CD14-positive monocyte (primary cell): ENCODE results near the gene PDZD8. TPM values are rescaled to one million over a fixed set of nuclear protein-coding genes. Genes with fewer than 3 reads are reported as not detected.

Experiments
- DNase-seq, 3 donors: peaks; one replicate each; pipeline ENCODE4 v3.0.0-alpha.2; 2011 to 2022
- H2AFZ ChIP-seq: 2 replicates; pipeline ENCODE4 v1.6.0; 2012; ENCODE audit warnings: mild to moderate bottlenecking, low read depth, low read length, inconsistent platforms; ENCODE audit not compliant: insufficient read depth, poor library complexity, severe bottlenecking
- H3K27ac ChIP-seq, 2 donors: 1 replicate in 1 of 2; 2 replicates in 1 of 2; pipeline ENCODE4 v1.5.1; 2012 to 2013; ENCODE audit warnings: low read length in 2 of 2, control low read depth in 1 of 2, inconsistent platforms in 1 of 2, low read depth in 1 of 2, mild to moderate bottlenecking in 1 of 2
- H3K27me3 ChIP-seq, 2 donors: one replicate each; pipeline versions ENCODE4 v1.6.0 to v1.6.1; 2011 to 2013; ENCODE audit warnings: low read length in 2 of 2; ENCODE audit not compliant: control insufficient read depth in 2 of 2, insufficient read depth in 2 of 2
- H3K36me3 ChIP-seq, 2 donors: replicated peaks in 1 of 2; 1 replicate in 1 of 2; 2 replicates in 1 of 2; pipeline versions ENCODE4 v1.5.1 to v1.6.1; 2012 to 2013; ENCODE audit warnings: low read length in 2 of 2, control low read depth in 1 of 2, inconsistent platforms in 1 of 2, mild to moderate bottlenecking in 1 of 2; ENCODE audit not compliant: insufficient read depth in 2 of 2, control insufficient read depth in 1 of 2
- H3K4me1 ChIP-seq, 2 donors: 1 replicate in 1 of 2; 2 replicates in 1 of 2; pipeline versions ENCODE4 v1.5.1 to v1.6.1; 2012 to 2013; ENCODE audit warnings: low read length in 2 of 2, control low read depth in 1 of 2, inconsistent platforms in 1 of 2, mild to moderate bottlenecking in 1 of 2, moderate library complexity in 1 of 2; ENCODE audit not compliant: insufficient read depth in 2 of 2, control insufficient read depth in 1 of 2
- H3K4me2 ChIP-seq: replicated peaks from 2 replicates; pipeline ENCODE3; 2012; ENCODE audit warnings: low read length, moderate library complexity, mild to moderate bottlenecking; ENCODE audit not compliant: poor library complexity, severe bottlenecking; ENCODE audit errors: extremely low read depth
- H3K4me3 ChIP-seq, 3 experiments: fragments of 200-600 bp in 1 of 3; sonication (generic) in 1 of 3; replicated peaks in 1 of 3; 1 replicate in 2 of 3; 2 replicates in 1 of 3; pipeline ENCODE4 v1.5.1; 2011 to 2013; ENCODE audit warnings: low read length in 3 of 3, mild to moderate bottlenecking in 3 of 3, control low read depth in 2 of 3, low read depth in 2 of 3, inconsistent platforms in 1 of 3, moderate library complexity in 1 of 3
- H3K79me2 ChIP-seq: 2 replicates; pipeline ENCODE4 v1.6.0; 2012; ENCODE audit warnings: mild to moderate bottlenecking, control low read depth, inconsistent platforms, low read length, moderate library complexity; ENCODE audit not compliant: insufficient read depth
- H3K9ac ChIP-seq: 2 replicates; pipeline ENCODE4 v1.6.0; 2017; ENCODE audit warnings: low read length, mild to moderate bottlenecking; ENCODE audit not compliant: insufficient read depth, poor library complexity, severe bottlenecking
- H3K9me3 ChIP-seq, 2 donors: replicated peaks in 1 of 2; 1 replicate in 1 of 2; 2 replicates in 1 of 2; pipeline versions ENCODE4 v1.5.1 to v1.6.1; 2012 to 2013; ENCODE audit warnings: low read length in 2 of 2, control low read depth in 1 of 2; ENCODE audit not compliant: control insufficient read depth in 1 of 2, insufficient read depth in 1 of 2
- H4K20me1 ChIP-seq: 2 replicates; pipeline ENCODE4 v1.6.0; 2012; ENCODE audit warnings: mild to moderate bottlenecking, low read length, control low read depth, moderate library complexity; ENCODE audit not compliant: insufficient read depth
- H3K27ac Mint-ChIP-seq, 7 donors: one replicate each; pipeline ENCODE4 v1.8.0; 2020; ENCODE audit warnings: mild to moderate bottlenecking in 7 of 7, mixed read lengths in 7 of 7, moderate library complexity in 6 of 7, inconsistent platforms in 2 of 7
- H3K27me3 Mint-ChIP-seq, 3 donors: one replicate each; pipeline ENCODE4 v1.8.0; 2021 to 2022; ENCODE audit warnings: low read depth in 3 of 3, mild to moderate bottlenecking in 3 of 3, mixed read lengths in 3 of 3, moderate library complexity in 3 of 3, inconsistent platforms in 1 of 3
- H3K36me3 Mint-ChIP-seq, 2 donors: one replicate each; pipeline ENCODE4 v1.8.0; 2020; ENCODE audit warnings: mixed read lengths in 2 of 2, inconsistent platforms in 1 of 2, mild to moderate bottlenecking in 1 of 2
- H3K4me1 Mint-ChIP-seq: one replicate; pipeline ENCODE4 v1.8.0; 2020; ENCODE audit warnings: mild to moderate bottlenecking, mixed read lengths
- H3K4me3 Mint-ChIP-seq, 2 donors: one replicate each; pipeline ENCODE4 v1.8.0; 2020; ENCODE audit warnings: mild to moderate bottlenecking in 2 of 2, mixed read lengths in 2 of 2, moderate library complexity in 1 of 2
- H3K9me3 Mint-ChIP-seq, 7 donors: one replicate each; pipeline ENCODE4 v1.8.0; 2020 to 2022; ENCODE audit warnings: mixed read lengths in 7 of 7, mild to moderate bottlenecking in 6 of 7, moderate library complexity in 6 of 7, inconsistent platforms in 2 of 7
- WGBS: methylation state at CpG from one replicate; pipeline ENCODE4 v1.1.5; 2013; ENCODE audit warnings: missing lambda C conversion rate; ENCODE audit not compliant: insufficient coverage; 5-methylcytosine and 5-hydroxymethylcytosine counted together
- intact Hi-C, 2 donors: fragments of 100-400 bp; cut with micrococcal nuclease; formaldehyde crosslinking; loops; one replicate each; pipeline versions ENCODE4 v1.15.0 to v1.15.1; 2023
- polyA plus RNA-seq, 3 donors: library from polyadenylated mRNA; depleted of rRNA in 1 of 3; unstranded in 2 of 3; stranded (reverse) in 1 of 3; fragments of 300-500 nt in 2 of 3; fragments of >200 nt in 1 of 3; fragmentation: Illumina TruSeq in 2 of 3; gene quantifications; 1 replicate in 2 of 3; 2 replicates in 1 of 3; pipeline ENCODE4 v1.2.3, GENCODE V29; 2012 to 2021
- TF ChIP-seq, protein P1 (sequence below): fragments of 200-600 bp; IDR thresholded peaks from one replicate; pipeline ENCODE4 v1.8.0; 2022; ENCODE audit warnings: antibody characterized with exemption, mild to moderate bottlenecking

The PDZD8 gene
- polyA plus RNA-seq, 3 donors = 4.6 to 104 (median 9.0) TPM

DNA sequence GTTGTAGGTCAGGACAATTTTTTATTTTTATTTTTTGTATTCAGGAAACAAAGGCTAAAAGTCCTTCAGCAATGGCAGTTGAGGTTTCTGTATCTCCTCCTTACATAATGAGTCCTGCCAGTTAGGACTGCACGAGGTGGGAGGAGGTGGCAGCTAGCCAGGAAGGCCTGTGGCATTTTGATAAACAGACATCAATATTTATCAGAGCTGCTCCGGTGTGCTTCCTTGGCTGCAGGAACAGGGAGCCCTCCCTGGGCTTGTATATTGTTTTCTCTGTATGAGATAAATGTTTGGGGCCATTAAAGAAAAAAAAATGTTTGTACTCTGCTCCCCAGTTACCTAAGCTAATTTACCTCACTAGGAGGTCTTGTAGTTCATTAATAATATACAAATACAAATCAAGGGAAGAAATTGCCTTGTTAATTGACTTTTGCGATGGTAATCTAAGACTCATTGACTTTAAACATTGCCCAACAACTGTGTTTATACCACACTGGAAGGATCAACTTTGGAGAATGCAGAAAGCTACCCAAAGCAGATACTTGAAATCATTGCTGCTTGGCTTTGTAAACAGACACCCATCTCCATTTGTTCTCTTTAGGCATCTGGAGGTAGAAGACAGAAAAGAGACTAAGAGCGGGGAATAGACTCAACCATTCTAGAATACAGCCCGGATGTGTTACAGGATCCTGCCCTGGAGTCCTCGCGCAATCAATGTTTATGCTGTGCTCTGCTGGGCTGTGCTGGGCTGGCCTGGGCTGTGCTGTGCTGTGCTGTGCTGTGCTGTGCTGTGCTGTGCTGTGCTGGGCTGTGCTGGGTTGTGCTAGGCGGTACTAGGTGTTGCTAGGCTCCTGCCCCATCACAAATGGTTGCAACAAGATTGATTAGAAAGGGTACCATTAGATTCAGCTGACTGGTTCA is 36.5 kb upstream of the PDZD8 start:
- Histone ChIP-seq H3K4me1 (peaks cover 12% of the 10 kb centered on the region in 2 donors), H4K20me1 (no peaks in the 10 kb centered on the region), H3K4me2 (no peak overlapping the region), H3K36me3 (no peaks in the 10 kb centered on the region), H2AFZ (no peak overlapping the region), H3K9ac (no peak overlapping the region), H3K79me2 (no peaks in the 10 kb centered on the region), H3K4me3 (no peak overlapping the region), H3K9me3 (no peaks in the 10 kb centered on the region), H3K27ac (no peak overlapping the region), H3K27me3 (no peaks in the 10 kb centered on the region)
- H3K4me3 Mint-ChIP-seq = no peak overlapping the region
- H3K4me1 Mint-ChIP-seq = peaks cover 61% of the 10 kb centered on the region
- TF ChIP-seq, protein P1, sequence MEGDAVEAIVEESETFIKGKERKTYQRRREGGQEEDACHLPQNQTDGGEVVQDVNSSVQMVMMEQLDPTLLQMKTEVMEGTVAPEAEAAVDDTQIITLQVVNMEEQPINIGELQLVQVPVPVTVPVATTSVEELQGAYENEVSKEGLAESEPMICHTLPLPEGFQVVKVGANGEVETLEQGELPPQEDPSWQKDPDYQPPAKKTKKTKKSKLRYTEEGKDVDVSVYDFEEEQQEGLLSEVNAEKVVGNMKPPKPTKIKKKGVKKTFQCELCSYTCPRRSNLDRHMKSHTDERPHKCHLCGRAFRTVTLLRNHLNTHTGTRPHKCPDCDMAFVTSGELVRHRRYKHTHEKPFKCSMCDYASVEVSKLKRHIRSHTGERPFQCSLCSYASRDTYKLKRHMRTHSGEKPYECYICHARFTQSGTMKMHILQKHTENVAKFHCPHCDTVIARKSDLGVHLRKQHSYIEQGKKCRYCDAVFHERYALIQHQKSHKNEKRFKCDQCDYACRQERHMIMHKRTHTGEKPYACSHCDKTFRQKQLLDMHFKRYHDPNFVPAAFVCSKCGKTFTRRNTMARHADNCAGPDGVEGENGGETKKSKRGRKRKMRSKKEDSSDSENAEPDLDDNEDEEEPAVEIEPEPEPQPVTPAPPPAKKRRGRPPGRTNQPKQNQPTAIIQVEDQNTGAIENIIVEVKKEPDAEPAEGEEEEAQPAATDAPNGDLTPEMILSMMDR = no peak
- H3K27me3 Mint-ChIP-seq = peaks cover 0 to 2% (median 0%) of the 10 kb centered on the region in 3 donors
- no peak overlapping the region for H3K27ac Mint-ChIP-seq
- intact Hi-C loops = no loop called here
- no peaks in the 10 kb centered on the region for H3K9me3 Mint-ChIP-seq
- 100% methylated on average over 2 of the region's 8 CpGs for WGBS
- H3K36me3 Mint-ChIP-seq = no peaks in the 10 kb centered on the region
- DNase-seq = no peak

DNA sequence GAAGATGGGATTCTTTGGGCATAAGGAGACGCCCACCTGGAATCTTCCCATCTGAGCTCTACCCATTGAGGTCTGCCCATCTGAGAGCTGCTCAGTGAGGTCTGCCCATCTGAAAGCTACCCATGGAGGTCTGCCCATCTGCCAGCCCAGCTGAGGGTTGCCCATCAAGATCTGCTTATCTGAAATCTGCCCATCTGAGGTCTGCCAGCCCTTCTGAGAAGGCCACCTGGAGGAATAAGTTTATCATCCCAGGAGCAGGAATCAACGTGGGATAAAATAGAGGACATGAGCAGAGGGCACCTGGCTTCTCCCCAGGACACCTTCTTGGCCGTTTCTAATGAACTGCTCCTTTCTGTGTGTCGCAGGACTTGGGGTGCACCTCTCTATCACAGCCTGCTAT is 35.3 kb upstream of the PDZD8 start:
- H3K27ac ChIP-seq = no peak overlapping the region
- no peaks in the 10 kb centered on the region for H3K79me2 ChIP-seq
- peaks cover 59% of the 10 kb centered on the region for H3K4me1 Mint-ChIP-seq
- no peak overlapping the region for H2AFZ ChIP-seq
- peaks cover 0 to 2% (median 0%) of the 10 kb centered on the region in 3 donors for H3K27me3 Mint-ChIP-seq
- no peaks in the 10 kb centered on the region for H3K36me3 ChIP-seq
- TF ChIP-seq, protein P1 = no peak
- H3K27ac Mint-ChIP-seq = no peak overlapping the region
- intact Hi-C loops = no loop called here
- no peaks in the 10 kb centered on the region for H3K9me3 Mint-ChIP-seq
- 64% methylated on average over 3 of the region's 4 CpGs for WGBS
- no peak overlapping the region for H3K9ac ChIP-seq
- no peak overlapping the region for H3K4me3 ChIP-seq
- H3K9me3 ChIP-seq = no peaks in the 10 kb centered on the region
- no peaks in the 10 kb centered on the region for H3K36me3 Mint-ChIP-seq
- peaks cover 12% of the 10 kb centered on the region in 2 donors for H3K4me1 ChIP-seq
- H3K4me2 ChIP-seq = no peak overlapping the region
- H3K27me3 ChIP-seq = no peaks in the 10 kb centered on the region
- no peaks in the 10 kb centered on the region for H4K20me1 ChIP-seq
- DNase-seq = no peak
- H3K4me3 Mint-ChIP-seq = no peak overlapping the region
